ENCODE measurements around the gene SPIN2B.
"Not testable (repeated sequence)": the region's sequence is repeated elsewhere in the genome, so short reads cannot be mapped to it uniquely, and the experiment has no call there.

The SPIN2B gene

DNA sequence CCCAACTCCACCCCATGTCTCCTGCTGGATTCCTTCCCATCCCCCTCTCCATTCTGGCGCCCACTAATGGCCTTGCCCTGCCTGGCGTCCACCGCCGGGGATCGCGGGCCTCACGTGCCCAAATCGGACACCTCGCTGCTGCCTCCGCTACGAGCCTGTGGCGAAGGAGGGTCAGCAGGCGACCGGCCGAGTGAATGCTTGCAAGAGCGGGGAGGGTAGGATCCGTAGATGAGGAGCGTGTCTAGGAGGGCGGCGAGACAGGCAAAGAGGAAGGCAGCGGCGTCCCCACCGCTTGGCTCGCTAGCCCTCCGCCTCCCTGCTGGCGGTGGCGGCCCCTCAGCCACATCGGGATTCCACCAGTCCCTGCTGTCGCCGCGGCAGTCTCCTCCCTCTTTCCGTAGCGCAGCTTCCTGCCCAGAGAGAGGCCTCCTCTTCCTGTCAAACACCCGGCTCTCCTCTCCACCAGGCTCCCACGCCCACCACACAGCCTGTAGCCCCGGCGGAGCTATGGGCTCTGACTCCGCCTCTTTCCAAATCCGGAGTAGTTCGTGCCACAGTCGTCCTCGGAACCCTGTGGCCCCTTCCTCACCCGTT is at the start of gene SPIN2B:
Gene SPIN2B (minus strand): TSS at position 387 of the 594 bp plus-strand sequence.
- DNase-seq (ENCODE audit: low read depth, low spot score): no peak

DNA sequence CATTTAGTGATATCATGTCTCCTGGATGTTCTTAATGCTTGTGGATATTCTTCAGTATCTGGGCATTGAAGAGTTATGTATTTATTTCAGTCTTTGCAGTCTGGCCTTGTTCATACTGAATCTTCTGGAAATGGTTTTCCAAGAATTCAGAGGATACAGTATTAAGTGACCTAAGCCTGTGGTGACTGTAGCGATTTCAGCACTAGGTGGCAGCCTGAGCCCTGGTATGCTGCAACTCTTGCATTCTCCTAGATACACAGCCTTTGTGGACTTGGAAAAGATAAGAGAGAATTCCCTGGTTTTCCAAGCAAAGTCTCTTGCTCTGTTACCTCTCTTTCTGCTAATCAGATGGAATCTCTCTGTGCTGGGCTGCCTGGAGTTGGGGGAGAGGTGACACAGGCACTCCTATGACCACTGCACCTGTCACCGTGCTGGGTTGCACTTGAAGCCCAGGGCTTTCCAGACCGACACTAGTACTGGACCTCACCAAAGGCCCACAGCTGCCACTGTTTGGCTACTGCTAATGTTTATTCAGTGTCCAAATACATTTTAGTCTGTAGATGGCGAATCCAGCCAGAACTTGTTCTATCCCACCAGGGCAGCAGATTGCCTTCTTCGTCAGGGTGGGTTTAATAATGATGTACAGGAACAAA is 35.2 kb upstream of the SPIN2B start:
- peak; percentile 1 for DNase-seq (ENCODE audit: low read depth, low spot score)

DNA sequence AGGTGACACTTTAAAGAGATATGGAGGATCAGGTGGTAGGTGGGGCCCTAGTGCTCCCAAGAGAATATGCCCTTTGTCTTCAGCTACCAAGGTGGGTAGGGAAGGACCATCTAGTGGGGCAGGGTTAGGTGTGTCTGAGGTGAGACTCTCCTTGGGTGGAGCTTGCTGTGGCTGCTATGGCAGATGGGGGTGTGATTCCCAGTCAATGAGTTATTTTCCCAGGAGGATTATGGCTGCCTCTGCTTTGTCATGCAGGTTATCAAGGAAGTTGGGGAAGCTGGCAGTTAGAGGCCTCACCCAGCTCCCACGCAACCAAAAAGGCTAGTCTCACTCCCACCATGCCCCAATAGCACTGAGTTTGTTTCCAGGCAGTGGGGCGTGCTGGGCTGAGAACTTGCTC is 33.8 kb upstream of the SPIN2B start:
- DNase-seq (ENCODE audit: low read depth, low spot score): no peak

DNA sequence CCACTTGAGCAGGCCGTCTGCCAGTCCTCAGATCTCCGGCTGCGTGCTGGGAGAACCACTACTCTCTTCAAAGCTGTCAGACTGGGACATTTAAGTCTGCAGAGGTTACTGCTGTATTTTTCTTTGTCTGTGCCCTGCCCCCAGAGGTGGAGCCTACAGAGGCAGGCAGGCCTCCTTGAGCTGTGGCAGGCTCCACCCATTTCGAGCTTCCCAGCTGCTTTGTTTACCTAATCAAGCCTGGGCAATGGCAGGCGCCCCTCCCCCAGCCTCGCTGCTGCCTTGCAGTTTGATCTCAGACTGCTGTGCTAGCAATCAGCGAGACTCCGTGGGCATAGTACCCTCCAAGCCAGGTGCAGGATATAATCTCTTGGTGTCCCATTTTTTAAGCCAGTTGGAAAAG is 30.9 kb upstream of the SPIN2B start:
- not testable (repeated sequence) for DNase-seq (ENCODE audit: low read depth, low spot score)

DNA sequence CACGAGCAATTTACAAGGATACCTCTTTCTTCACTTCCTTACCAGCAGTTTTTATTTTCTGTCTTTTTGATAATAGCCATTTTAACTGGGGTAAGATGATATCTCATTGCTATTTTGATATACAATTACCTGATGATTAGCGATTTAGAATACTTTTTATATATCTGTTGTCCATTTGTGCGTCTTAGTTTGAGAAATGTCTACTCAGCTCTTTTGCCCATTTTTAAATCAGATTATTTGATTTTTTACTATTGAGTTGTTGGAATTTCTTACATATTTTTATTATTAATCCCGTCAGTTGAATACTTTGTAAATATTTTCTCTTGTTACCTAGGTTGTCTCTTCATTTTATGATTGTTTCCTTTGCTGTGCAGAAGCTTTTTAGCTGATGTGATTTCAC is 17.3 kb upstream of the SPIN2B start:
- no peak for DNase-seq (ENCODE audit: low read depth, low spot score)

DNA sequence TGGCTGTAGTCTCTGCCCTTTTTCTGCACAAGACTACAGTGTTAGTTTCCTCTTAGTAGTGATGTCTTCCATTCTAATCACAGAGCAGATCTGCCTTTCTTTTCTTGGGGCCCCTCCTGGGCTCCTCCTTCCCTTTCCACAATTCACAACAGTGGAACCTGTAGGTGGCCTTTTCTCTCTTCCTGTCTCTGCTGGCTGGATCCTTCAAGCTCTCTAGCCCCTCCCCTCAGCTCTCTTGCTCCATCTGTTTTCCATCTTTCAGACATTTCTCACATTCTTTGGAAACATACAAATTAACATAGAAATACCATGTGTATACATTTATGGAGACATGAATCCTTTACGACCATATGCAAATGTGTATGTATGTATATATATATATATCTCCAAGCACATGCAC is 16.2 kb upstream of the SPIN2B start:
- DNase-seq (ENCODE audit: low read depth, low spot score): no peak

DNA sequence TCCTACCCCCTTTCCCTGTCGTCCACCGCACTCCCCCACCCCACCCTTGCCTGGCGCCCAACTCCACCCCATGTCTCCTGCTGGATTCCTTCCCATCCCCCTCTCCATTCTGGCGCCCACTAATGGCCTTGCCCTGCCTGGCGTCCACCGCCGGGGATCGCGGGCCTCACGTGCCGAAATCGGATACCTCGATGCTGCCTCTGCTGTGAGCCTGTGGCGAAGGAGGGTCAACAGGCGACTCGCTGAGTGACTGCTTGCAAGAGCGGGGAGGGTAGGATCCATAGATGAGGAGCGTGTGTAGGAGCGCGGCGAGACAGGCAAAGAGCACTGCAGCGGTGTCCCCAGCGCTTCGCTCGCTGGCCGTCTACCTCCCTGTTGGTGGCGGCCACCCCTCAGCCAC is 15.7 kb upstream of the SPIN2B start, which contains the start of gene SPIN2A:
Gene SPIN2A (minus strand): TSS at position 325 of the 400 bp plus-strand sequence. CDS start 800 bp downstream, outside the sequence.
- not testable (repeated sequence) for DNase-seq (ENCODE audit: low read depth, low spot score)

DNA sequence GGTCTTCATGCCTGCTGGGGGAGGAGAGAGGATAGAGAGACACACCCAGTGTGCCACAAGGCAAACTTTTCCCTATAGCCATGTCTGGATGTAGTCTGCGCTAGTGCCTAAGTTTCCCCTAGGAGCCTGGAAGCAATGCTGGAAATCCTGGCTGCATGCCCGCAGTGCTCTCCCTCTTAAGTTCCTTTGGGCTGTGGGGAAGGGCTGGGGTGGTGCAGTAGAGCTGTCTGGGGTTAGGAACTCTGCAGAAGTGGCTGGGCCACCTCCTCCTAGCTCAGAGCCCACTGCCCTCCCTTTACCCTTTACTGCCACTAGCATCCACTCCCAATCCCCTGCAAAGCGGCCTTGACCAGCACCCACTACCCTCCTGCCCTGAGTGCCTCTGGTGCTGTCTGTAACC is 15.2 kb upstream of the SPIN2B start:
- DNase-seq (ENCODE audit: low read depth, low spot score): not testable (repeated sequence)

DNA sequence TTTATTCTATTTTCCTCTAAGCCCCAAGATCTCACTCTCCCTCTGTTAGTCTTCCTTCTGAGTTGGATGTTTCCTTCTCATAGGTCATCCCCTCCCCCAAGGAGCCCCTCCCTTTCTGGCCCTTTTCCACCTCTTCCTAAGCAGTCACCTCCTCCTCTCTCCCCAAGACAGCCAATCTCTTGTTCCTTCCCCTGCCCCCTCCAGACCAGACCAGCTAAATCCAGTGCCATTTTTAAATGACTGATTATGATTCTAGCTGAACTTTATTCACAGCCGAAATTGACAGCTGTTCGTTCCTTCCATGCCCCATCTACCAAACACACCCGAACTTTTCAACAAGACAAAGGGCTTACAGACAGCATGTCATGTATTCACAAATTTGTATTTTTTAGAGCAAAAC is 13.9 kb upstream of the SPIN2B start:
- DNase-seq (ENCODE audit: low read depth, low spot score): no peak

DNA sequence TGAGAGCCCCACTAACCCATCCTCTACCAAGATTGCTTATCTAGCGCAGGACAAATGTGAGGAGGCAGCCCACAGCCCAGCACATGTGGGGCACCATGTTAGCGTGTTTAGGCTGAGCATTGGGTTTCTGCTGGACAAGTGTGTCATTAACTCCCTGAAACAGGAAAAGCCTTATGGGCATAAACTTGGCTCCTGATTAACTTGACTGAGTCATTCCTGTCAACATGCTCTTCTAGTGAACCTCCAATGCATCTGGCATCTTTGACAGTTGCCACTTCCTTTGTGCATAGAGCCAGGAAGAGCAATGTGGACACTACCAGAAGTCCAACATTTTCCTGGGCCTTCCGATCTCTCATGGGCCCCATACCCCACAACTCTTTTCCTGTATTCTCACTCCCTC is 13.4 kb upstream of the SPIN2B start:
- no peak for DNase-seq (ENCODE audit: low read depth, low spot score)

DNA sequence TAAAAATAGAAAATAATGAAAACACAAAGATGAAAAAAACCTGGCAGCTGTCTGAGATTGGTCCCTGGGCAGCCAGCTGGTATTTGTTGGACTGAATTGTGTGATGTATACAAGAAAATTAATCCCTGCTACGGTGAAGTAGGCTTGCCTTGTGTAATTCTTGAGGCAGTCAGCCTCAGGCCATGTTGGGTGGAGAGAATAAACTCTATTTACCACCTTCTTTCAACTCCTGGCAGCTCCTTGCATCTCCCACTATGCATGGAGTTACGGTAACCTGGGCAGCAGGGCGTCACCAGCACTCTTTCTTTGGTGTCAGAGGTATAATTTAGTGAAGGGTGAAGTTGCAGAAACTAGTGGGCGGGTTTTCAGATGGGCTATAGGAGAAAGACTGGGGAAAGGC is 12.4 kb upstream of the SPIN2B start:
- DNase-seq (ENCODE audit: low read depth, low spot score): no peak

DNA sequence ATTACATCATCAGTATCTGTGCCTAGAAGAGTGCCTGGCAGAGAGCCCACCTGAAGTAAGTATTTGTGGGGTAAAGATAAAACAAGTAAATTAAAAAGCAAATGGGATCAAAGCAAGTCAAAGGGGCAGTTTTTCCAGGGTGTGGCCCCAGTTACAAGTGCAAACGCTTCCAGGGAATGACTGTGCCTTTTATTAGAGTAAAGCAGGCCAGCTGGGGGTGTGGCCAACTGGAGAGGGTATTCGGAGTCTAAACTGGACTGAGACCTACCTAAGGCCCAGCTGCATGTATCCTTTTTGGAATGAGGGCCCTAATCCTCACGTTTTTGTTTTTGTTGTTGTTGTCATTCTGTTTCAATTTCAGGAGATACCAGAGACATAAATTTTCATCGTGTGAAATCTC is 11.9 kb upstream of the SPIN2B start:
- DNase-seq (ENCODE audit: low read depth, low spot score): not testable (repeated sequence)

DNA sequence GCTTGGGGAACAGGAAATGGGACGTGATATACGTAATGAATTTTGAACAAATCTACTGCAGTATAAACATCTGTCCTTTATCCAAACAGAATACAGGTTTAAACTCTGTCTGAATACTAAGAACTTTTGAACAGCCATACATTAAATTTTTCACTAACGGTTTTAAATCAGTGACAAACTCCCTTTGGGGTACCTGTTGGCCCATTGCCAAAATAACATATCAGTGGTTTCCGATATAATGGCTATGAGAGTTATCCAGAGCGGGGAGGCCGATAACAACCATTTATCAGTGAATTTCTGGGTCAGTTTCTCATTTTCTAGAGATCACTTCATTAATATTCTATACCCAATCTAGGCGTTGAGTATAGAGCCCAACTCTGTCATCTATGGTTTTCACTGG is 10.7 kb upstream of the SPIN2B start:
- no peak for DNase-seq (ENCODE audit: low read depth, low spot score)

DNA sequence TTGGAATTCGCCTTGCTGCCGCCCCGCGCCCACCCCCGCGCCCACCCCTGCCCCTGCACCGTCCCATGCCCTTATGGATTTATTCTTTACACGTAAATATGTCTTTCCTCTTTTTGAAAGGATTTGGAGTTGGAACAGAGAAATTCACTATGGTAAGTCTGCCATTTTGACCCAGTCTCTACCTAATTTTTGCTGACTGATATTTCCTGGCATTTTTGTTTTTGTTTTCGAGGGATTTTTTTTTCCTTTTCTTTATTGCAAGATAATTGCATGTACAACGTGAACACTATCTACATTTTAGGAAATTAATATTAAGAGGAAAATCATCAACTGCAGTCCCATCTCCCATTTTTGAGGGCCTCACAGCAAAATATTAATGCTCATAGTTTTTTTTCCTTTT is 468 bp upstream of the SPIN2B start:
- no peak for DNase-seq (ENCODE audit: low read depth, low spot score)

DNA sequence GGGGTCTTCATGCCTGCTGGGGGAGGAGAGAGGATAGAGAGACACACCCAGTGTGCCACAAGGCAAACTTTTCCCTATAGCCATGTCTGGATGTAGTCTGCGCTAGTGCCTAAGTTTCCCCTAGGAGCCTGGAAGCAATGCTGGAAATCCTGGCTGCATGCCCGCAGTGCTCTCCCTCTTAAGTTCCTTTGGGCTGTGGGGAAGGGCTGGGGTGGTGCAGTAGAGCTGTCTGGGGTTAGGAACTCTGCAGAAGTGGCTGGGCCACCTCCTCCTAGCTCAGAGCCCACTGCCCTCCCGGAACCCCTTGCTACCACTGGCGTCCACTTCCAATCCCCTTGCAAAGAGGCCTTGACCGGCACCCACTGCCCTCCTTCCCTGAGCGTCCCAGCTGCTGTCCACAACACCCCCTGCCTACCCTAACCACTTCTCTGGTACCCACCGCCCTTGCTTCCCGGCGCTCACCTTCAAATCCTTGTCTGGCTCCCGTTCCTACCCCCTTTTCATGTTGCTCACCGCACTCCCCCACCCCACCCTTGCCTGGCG is 658 bp downstream of the SPIN2B start:
- DNase-seq (ENCODE audit: low read depth, low spot score): not testable (repeated sequence)

DNA sequence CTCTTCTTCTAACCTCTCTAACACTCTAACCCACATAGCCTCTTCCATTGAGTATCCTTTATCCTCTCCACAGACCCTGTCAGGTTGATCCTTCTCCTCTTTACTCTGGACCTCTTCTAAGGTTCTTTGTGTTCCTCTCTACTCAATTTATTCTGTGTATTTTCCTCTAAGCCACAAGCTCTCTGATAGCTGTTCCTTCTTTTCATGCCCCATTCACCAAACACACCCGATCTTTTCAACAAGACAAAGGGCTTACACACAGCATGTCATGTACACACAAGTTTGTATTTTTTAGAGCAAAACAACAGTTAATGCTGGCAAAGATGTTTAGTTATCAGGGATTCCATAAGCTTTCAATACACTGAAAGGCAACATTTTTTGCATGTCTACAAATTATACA is 1.9 kb downstream of the SPIN2B start:
- no peak for DNase-seq (ENCODE audit: low read depth, low spot score)

DNA sequence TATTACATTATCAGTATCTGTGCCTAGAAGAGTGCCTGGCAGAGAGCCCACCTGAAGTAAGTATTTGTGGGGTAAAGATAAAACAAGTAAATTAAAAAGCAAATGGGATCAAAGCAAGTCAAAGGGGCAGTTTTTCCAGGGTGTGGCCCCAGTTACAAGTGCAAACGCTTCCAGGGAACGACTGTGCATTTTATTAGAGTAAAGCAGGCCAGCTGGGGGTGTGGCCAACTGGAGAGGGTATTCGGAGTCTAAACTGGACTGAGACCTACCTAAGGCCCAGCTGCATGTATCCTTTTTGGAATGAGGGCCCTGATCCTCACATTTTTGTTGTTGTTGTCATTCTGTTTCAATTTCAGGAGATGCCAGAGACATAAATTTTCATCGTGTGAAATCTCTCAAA is 3.8 kb downstream of the SPIN2B start:
- DNase-seq (ENCODE audit: low read depth, low spot score): not testable (repeated sequence)

DNA sequence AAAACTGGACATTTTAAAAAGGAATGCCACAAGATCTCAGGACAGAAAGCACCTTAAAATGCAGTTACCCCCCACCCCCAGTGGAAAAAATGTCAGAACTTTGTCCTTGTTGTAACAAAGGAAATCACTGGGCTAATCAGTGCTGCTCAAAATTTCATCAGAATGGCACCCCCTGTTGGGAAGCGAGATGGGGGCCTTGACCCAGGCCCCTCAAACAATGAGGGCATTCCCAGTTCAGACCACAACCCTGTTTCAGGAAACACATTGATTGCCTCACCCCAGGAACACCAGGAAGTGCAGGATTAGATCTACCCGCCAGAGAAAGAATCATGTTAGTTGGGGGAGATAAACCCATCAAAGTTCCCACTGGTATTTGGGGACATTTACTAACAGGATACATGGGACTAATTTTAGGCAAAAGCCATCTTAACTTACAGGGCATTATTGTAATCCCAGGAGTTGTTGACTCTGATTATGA is 16.4 kb downstream of the SPIN2B start:
- DNase-seq (ENCODE audit: low read depth, low spot score): no peak

DNA sequence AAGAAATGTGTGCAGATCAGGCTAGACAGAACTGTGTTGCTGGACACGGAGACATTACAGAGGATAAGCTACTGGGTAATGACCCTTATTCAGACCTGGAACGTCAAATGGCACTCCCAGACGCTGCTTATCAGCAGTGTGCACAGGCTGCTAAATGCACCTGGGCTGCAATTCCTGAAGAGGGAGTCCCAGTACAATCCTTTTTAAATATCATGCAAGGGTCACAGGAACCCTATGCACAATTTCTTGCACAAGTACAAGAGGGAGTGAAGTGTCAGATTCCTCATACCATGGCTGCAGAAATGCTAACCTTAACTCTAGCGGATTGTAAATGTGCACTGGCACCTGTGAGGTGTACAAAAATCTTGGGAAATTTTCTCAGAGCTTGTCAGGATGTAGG is 16.9 kb downstream of the SPIN2B start:
- DNase-seq (ENCODE audit: low read depth, low spot score): no peak

DNA sequence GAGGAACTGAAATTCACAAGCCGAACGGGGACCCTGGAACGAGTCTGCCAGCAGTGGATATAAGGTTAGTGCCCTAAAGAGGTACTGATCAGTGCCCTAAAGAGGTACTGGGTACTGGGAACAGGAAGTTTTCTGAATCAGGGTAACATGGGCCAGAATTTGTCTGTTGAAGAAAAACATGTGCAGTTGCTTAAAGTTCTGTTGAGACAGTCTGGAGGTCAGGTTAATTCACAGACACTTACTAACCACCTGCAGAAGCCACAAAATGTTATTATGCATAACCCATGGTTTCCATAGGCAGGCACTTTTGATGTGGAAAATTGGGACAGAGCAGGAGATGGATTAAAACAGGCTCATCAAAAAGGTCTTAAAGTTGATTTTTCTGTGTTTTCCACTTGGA is 17.9 kb downstream of the SPIN2B start:
- no peak for DNase-seq (ENCODE audit: low read depth, low spot score)

DNA sequence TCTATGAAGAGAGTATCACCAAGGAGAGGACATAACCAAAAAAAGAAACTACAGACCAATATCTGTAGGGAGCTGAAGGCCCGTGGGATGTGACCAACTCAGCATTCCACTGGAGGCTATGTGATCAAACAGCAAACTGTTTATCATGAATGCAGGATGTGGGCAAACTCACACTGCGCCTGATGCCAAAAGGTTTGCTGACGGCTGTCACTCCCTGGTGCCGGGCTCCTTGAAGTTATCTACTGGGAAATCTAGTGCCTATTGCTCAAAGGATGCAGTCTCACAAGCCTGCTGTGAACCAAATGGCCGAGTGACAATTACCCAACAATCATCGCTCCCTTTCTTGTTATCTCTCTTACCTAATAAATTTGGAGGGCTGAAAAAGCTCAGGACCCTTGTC is 18.4 kb downstream of the SPIN2B start:
- not testable (repeated sequence) for DNase-seq (ENCODE audit: low read depth, low spot score)

DNA sequence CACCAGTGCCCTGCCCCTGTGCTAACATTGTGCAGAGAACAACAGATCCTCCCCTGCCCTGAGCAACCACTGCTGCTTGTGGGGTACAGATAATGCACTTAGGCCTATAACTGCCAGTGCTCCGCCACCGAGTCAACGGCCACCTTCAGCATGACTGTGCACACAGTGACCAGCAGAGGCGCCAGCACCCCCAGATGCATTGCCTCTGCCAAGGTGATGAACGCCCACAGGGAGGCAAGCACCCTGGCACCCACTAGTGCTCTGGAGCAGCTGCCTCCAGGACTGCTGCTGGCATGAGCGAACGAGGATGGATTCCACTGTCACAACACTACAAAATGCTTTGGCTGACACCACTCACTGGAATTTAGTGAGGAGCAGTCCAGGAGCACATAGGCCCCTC is 38.2 kb downstream of the SPIN2B start:
- DNase-seq (ENCODE audit: low read depth, low spot score): no peak

DNA sequence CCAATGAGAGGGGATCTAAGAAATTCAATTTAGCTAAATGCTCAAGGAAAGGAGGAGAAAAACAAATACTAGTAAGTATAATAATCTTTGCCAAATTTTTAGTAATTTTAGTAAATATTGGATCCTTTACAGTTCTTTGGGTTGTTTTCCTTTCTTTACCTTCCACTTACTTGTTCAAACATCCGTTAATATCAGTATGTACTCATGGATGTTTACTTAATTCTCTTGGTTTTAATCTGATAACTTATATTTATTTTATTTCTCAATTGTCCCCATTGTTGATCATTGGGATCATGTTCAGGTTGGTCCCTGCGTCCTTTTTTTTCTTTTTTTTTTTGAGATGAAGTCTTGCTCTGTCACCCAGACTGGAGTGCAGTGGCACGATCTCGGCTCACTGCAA is 46.9 kb downstream of the SPIN2B start:
- DNase-seq (ENCODE audit: low read depth, low spot score): no peak

All from smooth muscle cell of the brain vasculature (primary cell).